Upper lobe of left lung (tissue), 6 donors: ENCODE measurements around the gene BAMBI. TPM values are rescaled to one million over a fixed set of nuclear protein-coding genes. Genes with fewer than 3 reads are reported as not detected.

Experiments used
- ATAC-seq, 2 donors: fragments of 200-7000 bp; cut with Tn5 transposase; one replicate each; pipeline ENCODE4 v1.9.1; 2022; ENCODE audit warnings: mild to moderate bottlenecking in 2 of 2, moderate library complexity in 2 of 2; ENCODE audit not compliant: low FRiP score in 2 of 2
- DNase-seq, 2 donors: peaks; one replicate each; pipeline ENCODE4 v3.0.0-alpha.2; 2019 to 2020
- H3K27ac ChIP-seq, 4 donors: fragments of 200-600 bp; sonication (generic); one replicate each; pipeline ENCODE4 v1.5.1; 2016 to 2019
- H3K27me3 ChIP-seq, 4 donors: fragments of 200-600 bp; sonication (generic); one replicate each; pipeline ENCODE4 v1.5.1; 2017 to 2019
- H3K36me3 ChIP-seq, 4 donors: fragments of 200-600 bp; sonication (generic); one replicate each; pipeline ENCODE4 v1.5.1; 2016 to 2019
- H3K4me1 ChIP-seq, 4 donors: fragments of 200-600 bp; sonication (generic); one replicate each; pipeline ENCODE4 v1.5.1; 2018 to 2019
- H3K4me3 ChIP-seq, 4 donors: fragments of 200-600 bp; sonication (generic); one replicate each; pipeline ENCODE4 v1.5.1; 2017 to 2019; ENCODE audit warnings: mild to moderate bottlenecking in 2 of 4, moderate library complexity in 1 of 4
- H3K9me3 ChIP-seq, 4 donors: fragments of 200-600 bp; sonication (generic); one replicate each; pipeline ENCODE4 v1.5.1; 2018 to 2019
- EP300 ChIP-seq, 4 donors: sonication (generic); formaldehyde crosslinking; IDR thresholded peaks; one replicate each; pipeline ENCODE4 v1.5.1; 2017; ENCODE audit warnings: antibody characterized with exemption in 4 of 4, control low read depth in 2 of 4
- POLR2A ChIP-seq, 4 donors: fragments of 450-650 bp; IDR thresholded peaks; one replicate each; pipeline ENCODE4 v1.5.1; 2016 to 2017; ENCODE audit warnings: antibody characterized with exemption in 4 of 4, mild to moderate bottlenecking in 2 of 4
- POLR2AphosphoS5 ChIP-seq, 2 donors: sonication (generic); formaldehyde crosslinking; IDR thresholded peaks; one replicate each; pipeline ENCODE4 v1.5.1; 2017; ENCODE audit warnings: antibody characterized with exemption in 2 of 2
- WGBS, 2 donors: methylation state at CpG; one replicate each; pipeline ENCODE4 v1.1.5; 2017 to 2018; 5-methylcytosine and 5-hydroxymethylcytosine counted together
- total RNA-seq, 6 donors: library from RNA; depleted of rRNA in 4 of 6; stranded (reverse); fragments of >200 nt in 4 of 6; gene quantifications; one replicate each; pipeline versions ENCODE4 v1.1.0 to v1.2.1, GENCODE V29; 2016 to 2021
- TF ChIP-seq, protein P1 (sequence below), 6 experiments: fragments of 450-650 bp in 4 of 6; fragments of 200-600 bp in 2 of 6; sonication (generic) in 2 of 6; IDR thresholded peaks; one replicate each; pipeline ENCODE4 v1.5.1; 2016 to 2019; ENCODE audit warnings: antibody characterized with exemption in 6 of 6
- donor health status: DM: no; HTN: no; CAD: no; lungs with moderate emphysema.
- donor health status: DM: no; HTN: yes; CAD: no; lungs with severe emphysema.

BAMBI gene
- total RNA-seq, 6 donors from 2014 or later: 2.8 to 14.3 (median 8.8) TPM

- Histone ChIP-seq H3K9me3 (no peaks in the 10 kb centered on the region), H3K27ac (no peak overlapping the region), H3K4me3 (no peak overlapping the region), H3K27me3 (peaks cover 0 to 4% (median 0%) of the 10 kb centered on the region in 4 donors), H3K4me1 (peaks cover 8 to 14% (median 9%) of the 10 kb centered on the region in 4 donors), H3K36me3 (no peaks in the 10 kb centered on the region)
- 83 to 91% methylated on average over 12 of the region's 12 CpGs for WGBS, 2 donors
- ATAC-seq (no peak), DNase-seq (no peak)
- TF ChIP-seq POLR2A (IDR thresholded peaks at IDR 0.05) (no peak), EP300 (IDR thresholded peaks at IDR 0.05) (no peak), POLR2AphosphoS5 (IDR thresholded peaks at IDR 0.05) (no peak)
- TF ChIP-seq, protein P1, sequence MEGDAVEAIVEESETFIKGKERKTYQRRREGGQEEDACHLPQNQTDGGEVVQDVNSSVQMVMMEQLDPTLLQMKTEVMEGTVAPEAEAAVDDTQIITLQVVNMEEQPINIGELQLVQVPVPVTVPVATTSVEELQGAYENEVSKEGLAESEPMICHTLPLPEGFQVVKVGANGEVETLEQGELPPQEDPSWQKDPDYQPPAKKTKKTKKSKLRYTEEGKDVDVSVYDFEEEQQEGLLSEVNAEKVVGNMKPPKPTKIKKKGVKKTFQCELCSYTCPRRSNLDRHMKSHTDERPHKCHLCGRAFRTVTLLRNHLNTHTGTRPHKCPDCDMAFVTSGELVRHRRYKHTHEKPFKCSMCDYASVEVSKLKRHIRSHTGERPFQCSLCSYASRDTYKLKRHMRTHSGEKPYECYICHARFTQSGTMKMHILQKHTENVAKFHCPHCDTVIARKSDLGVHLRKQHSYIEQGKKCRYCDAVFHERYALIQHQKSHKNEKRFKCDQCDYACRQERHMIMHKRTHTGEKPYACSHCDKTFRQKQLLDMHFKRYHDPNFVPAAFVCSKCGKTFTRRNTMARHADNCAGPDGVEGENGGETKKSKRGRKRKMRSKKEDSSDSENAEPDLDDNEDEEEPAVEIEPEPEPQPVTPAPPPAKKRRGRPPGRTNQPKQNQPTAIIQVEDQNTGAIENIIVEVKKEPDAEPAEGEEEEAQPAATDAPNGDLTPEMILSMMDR (IDR thresholded peaks at IDR 0.05): no peak
Observed at GRCh38 chr10:28666751-28667467, 10.4 kb upstream of the BAMBI start.

DNA sequence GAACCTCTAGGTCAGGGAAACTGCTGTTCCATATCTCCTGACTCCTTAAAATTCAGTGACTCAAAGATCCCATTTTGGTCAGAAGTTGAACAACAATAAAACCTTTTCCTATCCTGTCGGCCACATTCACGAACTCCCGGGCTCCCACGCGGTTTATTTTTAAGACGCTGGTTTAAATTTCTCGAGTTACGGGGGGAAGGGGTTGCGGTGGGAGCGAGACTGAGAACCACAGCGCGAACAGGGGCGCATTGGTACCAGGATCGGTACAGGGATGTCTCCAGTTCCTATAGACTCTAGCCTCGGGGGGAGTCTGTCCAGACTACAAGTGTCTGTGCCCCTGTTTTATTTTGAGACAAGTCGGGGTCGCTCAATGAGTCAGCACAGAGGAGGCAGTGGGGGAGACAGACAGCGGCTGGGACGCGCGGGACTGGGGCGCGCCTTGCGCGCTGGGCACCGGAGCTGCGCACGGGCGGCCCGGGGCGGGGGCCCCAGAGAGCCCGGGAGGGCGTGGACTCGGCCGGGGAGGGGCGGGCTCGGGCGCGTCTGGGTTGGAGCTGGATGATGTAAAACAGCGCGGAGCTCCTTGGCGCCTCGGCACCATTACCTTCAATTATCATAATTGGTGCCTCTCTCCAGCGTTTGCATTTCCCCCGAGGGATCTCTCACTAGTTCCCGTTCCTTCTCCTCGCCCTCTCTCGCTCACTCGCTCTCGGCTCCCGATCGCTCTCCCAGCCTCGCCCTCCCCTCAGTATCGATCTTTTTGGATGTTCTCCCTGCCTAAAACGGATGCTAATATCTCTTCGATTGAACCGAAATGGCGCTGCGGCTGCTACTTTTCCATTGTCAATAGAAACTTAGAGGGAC lies 8.7 kb upstream of the BAMBI start:
- Histone ChIP-seq H3K36me3 (no peaks in the 10 kb centered on the region), H3K9me3 (no peaks in the 10 kb centered on the region), H3K27me3 (peaks cover 0 to 4% (median 0%) of the 10 kb centered on the region in 4 donors), H3K4me1 (peaks cover 8 to 14% (median 9%) of the 10 kb centered on the region in 4 donors), H3K27ac (no peak overlapping the region), H3K4me3 (peak overlapping the region in 3 of 4 donors; percentile 35 to 44 (median 41))
- DNase-seq (peak; percentile 49 to 90), ATAC-seq (peak; percentile 70 to 95)
- 4 to 5% methylated on average over 35 to 41 of the region's 59 CpGs for WGBS, 2 donors
- TF ChIP-seq EP300 (IDR thresholded peaks at IDR 0.05) (no peak), POLR2A (IDR thresholded peaks at IDR 0.05) (no peak), POLR2AphosphoS5 (IDR thresholded peaks at IDR 0.05) (no peak)
- TF ChIP-seq, protein P1 (IDR thresholded peaks at IDR 0.05): no peak

DNA sequence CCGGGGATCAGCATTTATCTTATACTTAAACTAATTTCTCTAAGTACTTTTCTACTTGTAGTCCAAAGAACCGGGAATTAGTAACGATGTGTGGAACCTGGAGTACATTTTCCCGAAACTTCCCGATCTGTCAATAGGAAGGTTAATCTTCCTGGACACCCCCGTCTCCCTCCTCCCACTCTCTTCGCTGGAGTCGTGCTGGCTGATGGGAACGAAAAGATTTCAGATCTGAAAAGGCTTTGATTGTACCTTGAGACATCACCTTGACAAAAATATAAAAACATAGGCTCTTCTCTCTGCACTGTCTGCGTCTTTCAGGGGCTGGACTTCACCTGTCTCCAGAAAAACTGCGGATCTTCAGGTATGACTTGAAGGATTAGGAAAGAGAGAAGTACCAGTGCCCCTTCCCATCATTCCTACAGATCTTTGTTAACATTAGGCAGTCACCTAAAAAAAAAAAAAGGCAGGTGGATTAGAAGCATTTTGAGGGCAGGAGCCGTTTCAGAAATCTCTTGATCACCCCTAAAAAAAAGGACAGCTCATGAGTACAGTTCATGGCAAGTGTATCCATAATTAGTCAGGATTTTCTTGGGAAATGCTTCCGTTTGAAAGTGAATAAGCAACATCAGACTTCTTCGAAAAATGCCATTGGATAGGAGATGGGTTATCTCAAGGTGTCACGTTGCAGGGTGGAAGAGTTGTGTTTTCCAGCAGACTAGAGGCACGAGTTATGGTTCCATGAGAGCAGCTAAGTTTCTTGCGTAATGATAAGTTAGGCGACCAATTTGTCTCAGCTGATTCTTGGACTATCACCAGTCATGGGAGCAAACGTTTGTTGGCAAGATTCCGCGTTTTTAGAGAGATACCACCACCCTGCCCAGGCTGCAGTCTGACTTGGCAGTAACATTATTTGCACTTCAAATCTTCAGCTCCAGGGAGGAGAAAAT lies 7.8 kb upstream of the BAMBI start:
- peak overlapping the region in 3 of 4 donors; percentile 35 to 44 (median 41) for H3K4me3 ChIP-seq
- H3K9me3 ChIP-seq: no peaks in the 10 kb centered on the region
- no peak for ATAC-seq
- TF ChIP-seq, protein P1 (IDR thresholded peaks at IDR 0.05): no peak
- TF ChIP-seq EP300 (IDR thresholded peaks at IDR 0.05) (no peak), POLR2AphosphoS5 (IDR thresholded peaks at IDR 0.05) (no peak), POLR2A (IDR thresholded peaks at IDR 0.05) (no peak)
- no peak for DNase-seq
- peaks cover 0 to 4% (median 0%) of the 10 kb centered on the region in 4 donors for H3K27me3 ChIP-seq
- peaks cover 8 to 14% (median 9%) of the 10 kb centered on the region in 4 donors for H3K4me1 ChIP-seq
- WGBS, 2 donors: 46 to 48% methylated on average over 21 of the region's 21 CpGs
- no peak overlapping the region for H3K27ac ChIP-seq
- H3K36me3 ChIP-seq: no peaks in the 10 kb centered on the region

- no peak for ATAC-seq
- no peaks in the 10 kb centered on the region for H3K36me3 ChIP-seq
- no peak overlapping the region for H3K4me3 ChIP-seq
- TF ChIP-seq EP300 (IDR thresholded peaks at IDR 0.05): no peak
- TF ChIP-seq POLR2A (IDR thresholded peaks at IDR 0.05): no peak
- no peak for TF ChIP-seq POLR2AphosphoS5 (IDR thresholded peaks at IDR 0.05)
- TF ChIP-seq, protein P1 (IDR thresholded peaks at IDR 0.05): no peak
- WGBS, 2 donors: 77 to 96% methylated on average over 3 of the region's 3 CpGs
- peaks cover 0 to 7% (median 2%) of the 10 kb centered on the region in 4 donors for H3K27me3 ChIP-seq
- no peak overlapping the region for H3K27ac ChIP-seq
- no peaks in the 10 kb centered on the region for H3K9me3 ChIP-seq
- DNase-seq: no peak
- H3K4me1 ChIP-seq: peaks cover 10 to 26% (median 16%) of the 10 kb centered on the region in 4 donors
Observed at GRCh38 chr10:28674782-28675181, 2.5 kb upstream of the BAMBI start.
